Hematopoietic multipotent progenitor cell (in vitro differentiated cells): Measurements from ENCODE around the gene TXN2. TPM values are rescaled to one million over a fixed set of nuclear protein-coding genes. Genes with fewer than 3 reads are reported as not detected.

Source experiments
- DNase-seq, 3 donors: peaks; one replicate each; pipeline ENCODE4 v3.0.0-alpha.2; 2011 to 2015; ENCODE audit warnings: low read depth in 2 of 3, low spot score in 2 of 3
- total RNA-seq: library from RNA; depleted of rRNA; stranded (reverse); fragments of >200 nt; gene quantifications from one replicate; pipeline ENCODE4 v1.2.3, GENCODE V29; 2012

The TXN2 gene
- total RNA-seq, 1 donor, result 39.9 TPM

DNA sequence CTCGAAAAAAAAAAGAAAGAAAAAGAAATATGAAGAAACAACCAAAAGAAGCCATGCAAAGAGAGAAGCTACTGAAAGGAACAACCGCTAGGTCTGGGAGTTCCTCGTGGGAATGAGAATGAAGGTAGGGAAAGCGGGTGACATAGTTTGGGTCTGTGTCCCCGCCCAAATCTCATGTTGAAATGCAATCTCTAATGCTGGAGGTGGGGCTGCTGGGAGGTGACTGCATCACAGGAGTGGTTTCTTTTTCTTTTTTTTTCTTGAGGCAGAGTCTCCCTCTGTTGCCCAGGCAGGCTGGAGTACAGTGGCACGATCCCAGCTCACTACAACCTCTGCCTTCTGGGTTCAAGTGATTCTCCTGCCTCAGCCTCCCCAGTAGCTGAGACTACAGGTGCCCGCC lies 9.7 kb upstream of the TXN2 start:
- no peak for DNase-seq

DNA sequence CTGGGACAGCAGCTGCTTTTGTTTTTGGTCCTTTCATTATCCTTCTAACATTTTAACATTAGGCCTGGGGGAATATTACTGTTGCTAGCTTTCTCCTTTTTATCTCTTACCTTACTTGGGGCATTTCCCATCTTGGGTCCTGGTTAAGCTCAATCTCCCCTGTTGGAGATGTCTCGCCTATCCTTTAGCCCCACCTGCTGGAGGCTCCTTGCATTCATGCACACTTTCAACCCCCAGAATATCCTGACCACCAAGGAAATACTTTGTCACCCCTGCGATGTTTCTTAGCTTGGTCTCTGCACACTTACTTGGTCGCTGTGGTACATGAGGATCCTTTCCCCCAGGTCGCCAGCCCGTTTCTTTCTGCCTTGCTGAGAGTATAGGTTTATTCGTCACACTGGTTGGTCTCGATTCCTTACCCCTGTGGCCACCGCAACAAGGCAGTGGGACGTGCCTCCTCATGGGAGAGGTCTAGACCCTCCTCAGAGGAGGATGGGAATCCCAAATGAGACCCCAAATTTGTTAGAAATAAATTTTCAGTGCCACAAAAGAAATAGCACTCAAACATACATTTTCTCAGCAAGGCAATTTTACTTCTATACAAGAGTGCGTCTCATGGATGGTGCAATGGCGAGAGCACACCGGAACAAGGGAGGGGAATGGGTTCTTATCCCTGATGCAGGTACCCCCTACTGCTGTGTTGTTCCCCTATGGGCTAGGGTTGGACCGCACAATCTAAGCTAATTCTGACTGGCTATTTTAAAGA lies 5.4 kb upstream of the TXN2 start:
- peak in 2 of 3 donors; percentile 59 to 71 for DNase-seq

DNA sequence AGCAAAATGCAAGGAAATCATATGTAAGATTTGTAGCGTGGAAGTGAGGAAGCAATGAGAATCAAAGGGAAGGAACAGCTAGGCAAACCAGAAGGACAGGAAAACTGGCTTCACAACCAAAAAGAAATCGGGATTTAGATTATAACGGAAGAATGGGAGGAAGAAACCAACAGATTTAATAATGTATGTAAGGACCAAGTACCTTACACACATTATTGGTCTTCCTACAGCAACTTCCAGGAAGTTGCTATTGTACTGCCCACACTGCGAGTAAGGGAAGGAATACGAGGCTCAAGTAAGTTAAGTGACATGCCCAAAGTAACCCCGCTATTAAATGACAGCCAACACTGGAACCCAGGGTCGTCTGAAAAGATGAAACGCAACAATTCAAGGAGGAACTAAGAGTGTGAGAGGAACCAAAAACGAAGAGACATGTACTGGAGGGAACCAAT lies 473 bp downstream of the TXN2 start:
- DNase-seq, result no peak

DNA sequence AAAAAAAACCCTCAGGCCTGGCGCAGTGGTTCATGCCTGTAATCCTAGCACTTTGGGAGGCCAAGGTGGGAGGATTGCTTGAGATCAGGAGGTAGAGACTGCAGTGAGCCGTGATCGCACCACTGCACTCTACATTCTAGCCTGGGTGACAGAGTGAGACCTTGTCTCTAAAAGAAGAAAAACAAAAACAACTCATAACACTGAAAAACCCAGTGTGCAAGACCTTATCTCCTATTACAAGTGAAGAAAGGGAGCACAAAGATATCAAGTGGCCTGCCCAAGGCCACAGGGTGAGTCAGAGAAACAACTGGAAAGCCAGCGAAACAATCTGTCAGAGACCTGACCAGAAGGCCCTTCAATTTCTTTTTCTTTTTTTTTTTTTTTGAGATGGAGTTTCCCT lies 2.5 kb downstream of the TXN2 start:
- DNase-seq, result no peak

DNA sequence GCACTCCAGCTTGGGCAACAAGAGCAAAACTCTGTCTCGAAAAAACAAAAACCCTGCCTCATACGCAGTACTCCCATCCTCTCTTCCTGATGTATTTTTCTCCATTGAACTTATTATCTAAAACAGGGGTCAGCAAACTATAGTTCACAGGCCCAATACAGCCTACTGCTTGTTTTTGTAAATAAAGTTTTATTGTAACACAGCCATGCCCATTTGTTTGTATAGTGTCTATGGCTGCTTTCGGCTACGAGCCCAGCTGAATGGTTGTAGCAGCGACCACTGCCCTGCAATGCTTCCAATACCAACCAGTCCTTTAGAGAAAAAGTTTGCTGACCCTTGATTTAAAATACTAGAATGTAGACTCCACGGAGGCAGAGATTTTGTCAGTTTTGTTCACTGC lies 6.1 kb downstream of the TXN2 start:
- no peak for DNase-seq

DNA sequence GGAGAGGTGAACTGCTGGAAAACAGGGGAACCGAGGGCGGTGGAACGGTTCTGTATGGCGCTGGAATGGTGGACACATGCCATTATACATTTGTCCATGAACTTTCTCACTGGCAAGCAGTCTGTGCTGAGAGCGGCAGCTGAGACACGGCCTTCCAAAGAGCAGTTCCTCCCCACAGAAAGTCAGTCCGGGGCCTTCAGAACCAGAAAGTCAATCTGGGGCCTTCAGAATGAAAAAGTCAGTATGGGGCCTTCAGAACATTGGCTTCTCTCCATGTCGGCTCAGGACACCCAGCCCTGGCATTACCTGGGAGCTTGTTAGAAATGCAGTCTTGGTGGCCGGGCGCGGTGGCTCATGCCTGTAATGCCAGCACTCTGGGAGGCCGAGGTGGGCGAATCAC lies 8.8 kb downstream of the TXN2 start:
- DNase-seq, result no peak

DNA sequence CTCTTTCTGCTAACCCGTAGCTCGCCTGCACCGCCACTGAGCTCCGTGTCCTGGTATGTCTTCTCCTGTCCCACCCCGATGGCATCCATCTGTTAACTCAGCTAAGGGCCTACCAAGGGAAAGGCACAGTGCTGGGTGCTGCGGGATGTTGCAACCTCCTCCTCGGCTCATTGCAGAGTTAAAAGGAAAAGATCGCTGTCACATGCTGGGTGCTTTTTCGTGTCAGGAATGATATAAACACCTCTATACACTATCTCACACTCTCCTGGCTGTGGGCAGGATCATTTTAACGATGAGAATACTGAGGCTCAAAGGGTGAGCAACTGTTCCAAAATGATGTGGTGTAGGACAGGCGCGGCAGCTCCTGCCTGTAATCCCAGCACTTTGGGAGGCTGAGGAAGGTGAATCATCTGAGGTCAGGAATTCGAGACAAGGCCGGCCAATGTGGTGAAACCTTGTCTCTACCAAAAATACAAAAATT lies 10.1 kb downstream of the TXN2 start:
- no peak for DNase-seq

DNA sequence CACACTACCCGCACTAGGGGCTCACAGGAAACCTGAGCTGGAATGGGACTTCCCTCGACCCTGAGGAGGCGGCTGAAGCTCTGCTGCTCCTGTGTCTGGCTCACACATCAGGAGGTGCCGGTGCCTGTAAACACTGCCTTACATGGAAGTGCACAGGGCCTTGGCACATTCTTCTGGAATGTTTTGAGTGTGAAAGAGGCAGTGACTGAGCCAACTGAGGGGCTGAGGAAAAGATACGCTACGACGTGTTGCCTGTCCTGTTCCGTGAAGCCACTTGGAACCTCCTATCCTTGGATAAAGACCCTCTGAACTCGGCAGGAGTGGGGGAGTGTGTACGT lies 10.5 kb downstream of the TXN2 start:
- no peak for DNase-seq

DNA sequence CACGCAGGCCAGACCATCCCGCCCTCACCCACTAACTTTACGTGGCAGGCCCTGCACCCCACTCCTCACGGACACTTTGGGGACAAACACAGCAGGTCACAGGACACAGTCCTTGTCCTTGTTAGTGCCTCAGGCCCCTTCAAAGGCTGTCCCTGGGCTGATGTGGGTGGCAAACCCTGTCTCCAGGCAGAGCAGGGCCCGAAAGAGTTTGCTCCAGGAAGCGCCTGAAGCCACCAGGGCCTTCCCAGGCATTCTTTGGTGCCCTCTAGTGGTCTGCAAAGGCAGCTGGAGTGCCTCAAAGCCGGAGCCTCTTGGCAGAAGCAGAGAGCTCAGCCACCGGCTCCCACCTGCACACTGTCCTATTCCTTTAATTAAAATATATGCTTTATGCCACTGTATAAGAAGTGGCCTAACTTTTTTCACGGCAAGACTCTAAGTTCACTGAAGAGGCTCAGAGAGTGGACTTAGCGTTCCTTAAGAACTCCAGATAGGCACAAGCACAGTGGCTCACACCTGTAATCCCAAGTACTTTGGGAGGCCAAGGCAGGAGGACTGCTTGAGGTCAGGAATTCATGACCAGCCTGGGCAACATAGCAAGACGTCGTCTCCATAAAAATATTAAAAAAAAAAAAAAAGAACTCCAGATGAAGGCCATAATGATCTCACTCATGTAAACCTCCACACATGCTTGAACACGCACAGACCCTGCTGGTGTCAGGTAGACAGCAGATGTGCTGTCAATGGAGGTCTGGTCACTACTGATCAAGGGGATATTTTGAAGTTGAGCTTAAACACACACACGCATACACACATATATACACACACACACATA lies 11.1 kb downstream of the TXN2 start:
- DNase-seq, result peak; percentile 69 to 91 (median 80)

DNA sequence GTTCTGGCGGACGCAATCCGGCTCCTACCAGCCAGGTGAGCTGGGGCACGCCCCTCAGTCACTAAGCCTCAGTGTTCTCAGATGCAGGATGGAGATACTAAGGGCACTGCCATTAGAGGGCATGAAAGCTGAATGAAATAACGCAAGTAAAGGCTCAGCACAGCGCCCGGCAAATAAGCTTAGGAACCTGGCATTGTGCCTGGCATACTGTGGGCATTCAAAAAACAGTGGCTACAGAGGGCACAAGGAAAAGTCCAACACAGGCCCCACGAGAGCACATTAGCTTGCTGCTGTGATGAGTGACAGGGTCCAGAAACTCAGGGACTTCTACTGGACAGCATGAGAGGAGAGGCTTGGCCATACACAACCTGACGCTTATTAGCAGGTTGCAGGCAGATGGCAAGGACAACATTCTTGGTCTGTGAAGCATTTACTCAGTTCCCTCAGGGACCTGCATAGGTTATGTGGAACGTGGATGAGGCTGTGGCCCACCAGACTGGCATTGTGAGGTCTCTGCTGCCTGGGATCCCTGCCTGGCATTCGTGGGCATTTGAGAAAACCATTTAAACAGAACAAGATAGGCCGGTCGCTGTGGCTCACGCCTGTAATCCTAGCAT lies 12.2 kb downstream of the TXN2 start:
- no peak for DNase-seq

DNA sequence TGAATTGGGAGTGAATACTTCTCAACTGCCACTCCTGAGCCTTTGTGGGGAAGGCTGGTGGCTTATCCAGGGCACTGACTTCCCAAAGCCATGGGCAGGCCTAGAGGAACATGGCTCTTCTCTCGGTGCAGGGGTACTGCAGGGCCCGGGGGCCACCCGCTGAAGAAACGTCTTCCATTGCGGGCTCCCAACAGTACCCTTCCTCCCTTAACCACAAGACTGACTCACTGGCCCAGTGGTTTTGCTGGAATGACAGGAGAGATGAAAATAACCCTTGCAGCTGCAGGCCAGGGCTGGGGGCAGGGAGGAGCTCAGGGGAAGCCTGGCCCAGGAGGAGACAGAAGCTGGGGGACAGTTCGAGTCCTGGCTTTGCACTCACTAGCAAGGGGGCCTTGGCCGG lies 13.5 kb downstream of the TXN2 start:
- DNase-seq, result peak in 2 of 3 donors; percentile 87 to 91

DNA sequence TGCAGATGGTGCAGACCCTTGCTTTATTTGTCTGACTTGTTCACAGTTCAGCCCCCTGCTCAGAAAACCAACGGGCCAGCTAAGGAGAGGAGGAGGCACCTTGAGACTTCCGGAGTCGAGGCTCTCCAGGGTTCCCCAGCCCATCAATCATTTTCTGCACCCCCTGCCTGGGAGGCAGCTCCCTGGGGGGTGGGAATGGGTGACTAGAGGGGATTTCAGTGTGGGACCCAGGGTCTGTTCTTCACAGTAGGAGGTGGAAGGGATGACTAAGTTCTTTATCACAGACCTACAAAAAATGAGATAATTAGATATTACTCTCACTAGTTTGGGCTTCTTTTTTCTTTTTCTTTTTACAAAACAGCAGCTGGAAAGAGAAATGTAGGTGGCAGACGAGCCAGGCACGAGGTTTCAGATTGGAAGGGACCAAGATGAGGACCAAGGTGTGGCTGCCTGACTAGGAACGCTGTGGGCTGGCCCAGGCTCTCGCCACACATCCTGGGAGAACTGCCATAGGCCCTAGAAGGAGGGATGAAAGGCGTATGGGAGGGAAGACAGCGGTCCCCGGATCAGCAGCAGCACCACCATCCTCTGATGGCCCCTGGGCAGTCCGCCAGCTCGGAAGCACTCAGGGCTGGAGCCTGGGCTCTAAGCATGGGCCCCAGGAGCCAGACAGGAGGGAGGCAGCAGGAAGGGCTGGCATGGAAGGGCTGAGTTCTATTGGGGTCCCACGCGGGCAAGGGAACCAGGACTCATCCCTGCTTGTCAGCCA lies 14.2 kb downstream of the TXN2 start:
- no peak for DNase-seq

DNA sequence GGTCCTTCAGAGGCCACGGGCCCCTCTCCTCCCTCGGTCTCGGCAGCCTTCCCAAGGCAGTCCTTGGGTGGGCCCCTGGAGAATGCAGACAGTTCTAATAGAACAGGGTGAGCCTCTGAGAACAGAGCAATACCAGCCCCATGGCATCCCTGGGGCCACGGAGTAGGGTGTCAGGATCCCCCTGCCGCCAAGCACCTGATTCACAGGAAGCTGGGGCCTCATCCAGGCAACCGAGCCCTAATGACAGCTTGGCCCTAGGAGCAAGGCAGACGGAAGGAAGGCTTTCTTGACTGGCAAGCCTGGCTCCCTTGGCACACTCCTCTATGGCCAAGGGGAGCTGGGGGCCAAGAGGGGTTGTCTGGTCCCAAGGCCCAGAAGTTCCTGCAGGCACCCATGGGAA lies 15.2 kb downstream of the TXN2 start:
- DNase-seq, result no peak

DNA sequence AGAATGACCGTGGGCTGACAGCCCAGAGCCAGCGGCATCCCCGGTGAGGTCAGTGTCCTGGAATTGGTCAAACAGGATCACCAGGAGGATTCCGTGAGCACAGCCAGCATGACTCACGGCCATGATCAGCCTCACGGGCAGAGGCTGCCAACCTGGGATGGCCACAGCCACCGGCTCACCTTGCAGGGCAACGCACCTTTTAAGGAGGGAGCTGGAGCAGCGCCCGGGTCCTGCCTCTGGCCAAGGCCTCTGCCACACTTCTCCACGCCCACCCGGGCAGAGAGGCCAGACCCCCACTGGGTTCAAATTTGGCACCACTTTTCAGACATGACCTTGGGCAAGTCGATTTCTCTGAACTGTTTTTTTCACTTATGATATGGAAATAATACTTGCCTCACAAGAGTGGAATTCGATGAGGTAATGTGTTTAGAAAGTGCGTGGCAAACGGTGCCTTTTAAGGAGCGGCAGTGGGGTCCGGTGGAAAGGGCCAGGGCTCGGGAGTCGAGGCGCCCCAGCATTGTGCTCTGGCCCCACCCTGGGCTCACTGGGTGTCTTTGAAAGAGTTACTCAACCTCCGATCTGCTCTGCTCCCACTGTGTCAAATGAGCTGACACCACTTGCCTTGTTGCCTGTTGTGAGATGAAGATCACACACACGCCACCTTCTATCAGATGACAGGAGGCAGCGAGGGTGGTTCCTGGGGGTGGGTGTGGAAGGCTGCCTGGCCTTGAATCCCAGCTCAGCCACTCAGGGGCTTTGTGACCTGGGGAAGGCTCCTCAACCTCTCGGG lies 16.0 kb downstream of the TXN2 start:
- no peak for DNase-seq

DNA sequence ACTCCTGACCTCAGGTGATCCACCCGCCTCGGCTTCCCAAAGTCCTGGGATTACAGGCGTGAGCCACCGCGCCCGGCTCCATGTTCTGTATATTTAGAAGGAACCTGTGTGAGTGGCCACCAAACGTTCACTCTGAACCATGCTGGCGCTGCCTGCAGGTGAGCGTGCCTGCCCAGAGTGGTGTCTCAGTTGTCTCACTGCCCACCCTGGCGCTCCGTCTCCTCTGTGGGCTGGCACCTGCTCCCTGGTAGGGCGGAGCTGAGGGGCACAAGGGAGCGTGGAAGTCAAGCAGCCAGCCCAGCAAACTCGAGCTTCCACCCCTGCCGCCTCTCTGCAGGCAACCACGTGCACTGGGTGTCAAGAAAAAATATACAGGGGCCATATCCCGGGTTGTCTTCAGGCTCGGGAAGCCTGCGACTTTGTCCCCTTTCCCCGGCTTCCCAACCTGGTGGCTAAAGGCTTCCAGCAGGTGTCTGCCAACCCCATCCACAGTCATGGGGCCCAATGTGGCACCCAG lies 16.7 kb downstream of the TXN2 start:
- no peak for DNase-seq

DNA sequence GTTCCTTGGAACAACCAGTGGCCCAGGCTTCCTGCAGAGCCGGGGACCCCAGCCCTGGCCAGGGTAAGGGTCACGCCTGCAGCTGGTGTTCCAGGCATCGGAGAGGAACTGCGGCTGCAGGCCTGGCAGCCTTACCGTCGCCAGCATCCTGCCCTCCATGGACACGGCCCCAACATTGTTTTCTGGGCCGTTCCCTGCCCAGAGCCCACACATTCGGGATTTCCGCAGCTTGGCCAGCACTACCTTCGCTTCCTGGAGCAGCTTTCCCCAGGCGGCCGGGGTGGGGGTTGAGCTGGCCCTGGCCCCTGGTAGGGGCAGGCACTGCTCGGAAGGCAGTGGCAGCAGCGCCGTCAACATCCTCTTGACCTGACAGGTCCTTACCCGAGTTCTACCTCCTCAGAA lies 17.7 kb downstream of the TXN2 start:
- no peak for DNase-seq

DNA sequence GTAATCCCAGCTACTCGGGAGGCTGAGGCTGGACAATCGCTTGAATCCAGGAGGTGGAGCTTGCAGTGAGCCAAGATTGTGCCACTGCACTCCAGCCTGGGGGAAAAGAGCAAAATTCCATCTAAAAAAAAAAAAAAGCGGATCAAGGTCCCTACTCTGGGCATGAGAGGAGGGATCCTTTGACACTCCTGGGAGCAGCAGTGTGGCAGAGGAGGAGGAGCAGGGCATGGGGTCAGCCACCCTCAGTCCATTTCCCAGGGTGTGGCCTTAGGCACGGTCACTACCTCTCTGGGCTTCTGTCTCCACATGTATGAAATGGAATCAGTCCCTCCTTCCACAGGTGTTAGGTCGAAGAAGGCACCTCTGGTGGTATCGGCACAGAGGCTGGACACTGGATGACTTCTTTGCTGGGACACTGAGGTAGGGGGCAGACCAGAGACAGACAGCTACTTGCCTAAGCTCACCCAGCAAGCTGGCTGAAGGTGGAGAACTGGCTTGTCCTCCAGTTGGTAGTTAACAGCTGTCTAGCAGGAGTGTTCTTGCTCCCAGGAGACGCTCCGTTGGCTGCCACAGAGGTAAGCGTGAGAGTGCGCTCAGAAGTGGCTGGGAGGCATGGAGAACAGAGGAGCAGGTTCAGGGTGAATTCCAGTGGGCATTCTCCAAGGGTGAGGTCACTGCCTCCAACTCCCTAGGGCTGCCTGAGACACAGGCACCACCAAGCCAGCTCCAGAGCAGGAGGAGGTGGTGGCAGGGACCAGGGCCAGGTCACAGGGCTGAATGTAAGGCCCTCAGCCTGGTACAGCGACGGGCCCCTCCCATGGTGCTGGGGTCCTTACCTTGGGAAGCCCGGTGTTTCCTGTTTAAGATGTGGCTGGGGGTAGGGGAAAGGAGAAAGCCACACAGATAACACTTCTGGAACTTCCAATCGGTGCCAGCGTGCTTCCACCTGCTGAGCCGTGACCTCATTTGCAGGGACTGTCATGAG lies 19.5 kb downstream of the TXN2 start:
- peak in 1 of 3 donors; percentile 54 for DNase-seq

DNA sequence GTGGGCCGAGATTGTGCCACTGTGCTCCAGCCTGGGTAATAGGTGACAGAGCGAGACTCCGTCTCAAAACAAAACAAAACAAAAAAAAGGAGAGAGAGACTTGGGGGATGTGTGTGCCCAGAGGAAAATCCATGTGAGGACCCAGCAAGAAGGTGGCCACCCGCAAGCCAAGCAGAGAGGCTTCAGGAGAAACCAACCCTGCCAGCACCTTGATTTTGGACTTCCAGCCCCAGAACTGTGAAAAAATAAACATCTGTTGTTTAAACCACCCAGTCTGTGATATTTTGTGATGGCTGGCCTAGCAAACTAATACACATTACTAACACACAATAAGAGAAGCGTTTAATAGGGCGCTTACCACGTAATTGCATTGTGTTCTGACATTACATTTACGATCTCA lies 21.2 kb downstream of the TXN2 start:
- DNase-seq, result no peak
